Dendritic cell treated with granulocyte-macrophage colony-stimulating factor and Interleukin-4, amounts not matched to agents 40 ng/mL and 50 ng/mL, for 4 days (primary cell): ENCODE results near the gene SPSB3.

Experiments
- H3K27ac Mint-ChIP-seq: one replicate; pipeline ENCODE4 v1.8.0; 2022; ENCODE audit warnings: mild to moderate bottlenecking, mixed read lengths
- H3K27me3 Mint-ChIP-seq: one replicate; pipeline ENCODE4 v1.8.0; 2022; ENCODE audit warnings: mild to moderate bottlenecking, mixed read lengths
- H3K36me3 Mint-ChIP-seq: one replicate; pipeline ENCODE4 v1.8.0; 2022; ENCODE audit warnings: low read depth, mixed read lengths
- H3K4me1 Mint-ChIP-seq: one replicate; pipeline ENCODE4 v1.8.0; 2022; ENCODE audit warnings: low read depth, mixed read lengths
- H3K4me3 Mint-ChIP-seq: one replicate; pipeline ENCODE4 v1.8.0; 2022; ENCODE audit warnings: mild to moderate bottlenecking, moderate library complexity, mixed read lengths
- H3K9me3 Mint-ChIP-seq: one replicate; pipeline ENCODE4 v1.8.0; 2022; ENCODE audit warnings: mixed read lengths
- intact Hi-C: fragments of 100-400 bp; cut with micrococcal nuclease; formaldehyde crosslinking; loops from one replicate; pipeline ENCODE4 v1.15.0; 2022

Gene SPSB3

DNA sequence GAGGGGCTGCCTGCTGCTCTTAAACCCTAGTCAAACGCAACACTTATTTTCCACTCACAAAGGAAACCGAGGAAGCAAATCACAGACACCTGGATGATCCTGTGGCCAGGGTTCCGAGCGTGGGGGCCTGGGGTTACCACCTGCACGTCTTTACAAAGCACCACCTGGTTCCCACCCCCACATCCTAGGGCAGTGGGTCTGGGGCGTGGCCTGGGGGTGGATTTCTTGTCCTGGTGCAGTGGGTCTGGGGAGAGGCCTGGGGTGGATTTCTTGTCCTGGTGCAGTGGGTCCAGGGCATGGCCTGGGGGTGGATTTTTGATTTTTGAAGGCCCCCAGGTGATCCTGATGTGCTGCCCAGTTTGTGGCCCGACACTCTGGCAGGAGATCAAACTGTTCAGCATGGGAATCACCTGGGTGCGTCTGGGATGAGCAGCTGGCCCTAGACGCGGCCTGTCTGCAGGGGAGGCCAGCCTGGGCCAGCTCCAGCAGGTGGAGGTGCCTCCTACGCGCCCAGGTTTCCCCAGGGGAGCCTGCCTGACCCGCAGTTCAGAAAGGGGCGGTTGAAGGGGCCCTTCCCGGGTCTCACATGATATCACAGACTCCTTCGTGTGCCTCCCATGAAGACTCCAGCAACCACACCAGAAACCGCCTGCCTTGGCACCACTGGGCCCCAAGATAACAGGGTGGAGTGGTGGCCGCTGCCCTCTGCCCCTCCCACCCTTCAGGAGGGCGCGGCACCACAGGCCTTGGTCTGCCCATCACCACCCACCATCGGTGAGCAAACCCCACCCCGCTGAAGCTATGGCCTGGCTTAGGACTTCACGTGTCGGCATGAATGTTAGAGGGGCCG is 38.0 kb upstream of the SPSB3 start:
- Mint-ChIP-seq H3K36me3 (peaks cover 90% of the 10 kb centered on the region), H3K27me3 (no peaks in the 10 kb centered on the region), H3K4me1 (peaks cover 14% of the 10 kb centered on the region), H3K9me3 (no peaks in the 10 kb centered on the region), H3K4me3 (no peak overlapping the region), H3K27ac (no peak overlapping the region)
- intact Hi-C loops = no loop called here

DNA sequence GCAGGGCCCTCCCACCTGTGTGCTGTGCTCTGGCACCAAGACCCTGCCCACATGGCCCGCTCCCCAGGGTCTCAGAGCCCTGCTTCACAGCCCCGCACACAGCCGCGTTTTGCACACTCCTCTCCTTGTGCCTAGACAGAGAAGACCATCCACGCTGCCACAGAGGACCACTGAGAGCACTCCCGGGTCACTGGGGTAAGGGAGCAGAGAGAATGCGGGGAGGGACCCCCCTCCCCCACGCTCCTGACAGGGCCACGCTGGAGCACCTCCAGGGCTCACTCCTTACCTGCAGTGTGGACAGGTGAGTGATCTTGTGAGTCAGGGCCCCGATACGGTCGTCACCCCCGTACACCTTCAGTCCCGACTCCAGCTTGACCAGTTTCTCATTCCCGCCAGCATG is 37.2 kb upstream of the SPSB3 start:
- peaks cover 10% of the 10 kb centered on the region for H3K4me1 Mint-ChIP-seq
- H3K27me3 Mint-ChIP-seq = no peaks in the 10 kb centered on the region
- H3K27ac Mint-ChIP-seq = no peak overlapping the region
- H3K9me3 Mint-ChIP-seq = no peaks in the 10 kb centered on the region
- no peak overlapping the region for H3K4me3 Mint-ChIP-seq
- intact Hi-C loops = no loop called here
- H3K36me3 Mint-ChIP-seq = peaks cover 95% of the 10 kb centered on the region

DNA sequence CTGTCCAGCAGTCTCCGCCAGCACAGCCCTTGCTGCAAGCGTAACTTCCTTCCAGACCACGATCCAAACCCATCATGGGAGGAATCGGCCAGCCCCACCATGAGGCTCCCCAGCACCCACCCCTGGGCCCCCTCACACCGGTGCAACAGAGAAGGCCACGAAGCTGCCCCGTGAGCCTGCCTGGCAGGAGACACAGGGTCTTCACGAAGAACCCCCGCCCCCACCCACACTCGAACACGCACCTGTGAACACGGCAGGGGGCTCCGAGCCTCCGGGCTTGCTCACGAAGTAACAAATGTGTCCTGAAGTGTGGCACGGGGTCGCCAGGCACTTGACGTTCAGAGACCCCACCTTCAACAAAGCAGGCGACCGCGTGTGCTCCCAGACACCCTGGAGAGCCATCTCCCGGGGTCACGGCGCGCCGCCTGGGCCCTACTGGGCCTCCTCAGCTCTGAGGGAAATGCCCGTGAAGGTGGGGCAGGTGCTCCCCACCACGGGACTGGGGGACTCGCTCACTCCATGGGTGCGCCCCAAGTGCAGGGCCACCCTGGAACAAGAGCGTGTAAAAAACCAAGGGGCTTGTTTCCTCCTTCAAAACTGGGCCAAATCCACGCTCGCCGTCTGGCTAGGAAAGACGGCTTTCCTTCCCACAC is 36.6 kb upstream of the SPSB3 start:
- Mint-ChIP-seq H3K9me3 (no peaks in the 10 kb centered on the region), H3K27me3 (no peaks in the 10 kb centered on the region), H3K4me1 (peaks cover 4% of the 10 kb centered on the region), H3K27ac (no peak overlapping the region), H3K4me3 (no peak overlapping the region), H3K36me3 (peaks cover 95% of the 10 kb centered on the region)
- intact Hi-C loops = no loop called here

DNA sequence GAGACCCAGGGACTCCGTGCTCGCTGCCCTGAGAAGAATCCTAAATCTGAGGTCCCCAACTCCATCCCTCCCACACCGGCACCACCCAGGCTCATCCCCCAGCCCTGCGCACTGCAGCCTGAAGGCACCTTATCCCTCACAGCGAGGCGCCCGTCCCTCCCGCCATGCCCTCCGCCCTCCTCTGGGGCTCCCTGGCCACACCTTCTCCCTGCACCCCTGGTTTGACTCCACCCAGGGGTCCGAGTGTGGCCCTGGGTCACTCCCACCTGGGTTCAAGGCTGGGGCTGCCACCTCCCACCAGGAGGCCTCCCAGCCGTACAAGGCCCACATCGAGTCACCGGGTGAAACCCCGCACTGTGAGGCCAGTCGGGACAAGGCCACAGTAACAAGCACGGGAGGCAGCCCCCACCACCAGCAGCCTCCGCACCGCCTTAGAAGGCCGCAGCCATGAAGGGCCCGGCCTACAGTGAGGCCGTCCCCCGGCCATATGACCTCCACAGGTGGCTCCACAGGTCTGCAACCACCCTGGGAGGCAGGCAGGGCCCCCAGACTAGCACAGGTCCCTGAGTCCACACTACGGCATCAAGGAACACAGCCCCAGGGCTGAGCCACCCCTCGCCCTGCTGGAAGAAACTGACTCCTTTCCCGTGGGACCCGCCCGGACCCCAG is 36.0 kb upstream of the SPSB3 start:
- Mint-ChIP-seq H3K9me3 (no peaks in the 10 kb centered on the region), H3K4me1 (peaks cover 2% of the 10 kb centered on the region), H3K4me3 (no peak overlapping the region), H3K36me3 (peaks cover 97% of the 10 kb centered on the region), H3K27ac (no peak overlapping the region), H3K27me3 (no peaks in the 10 kb centered on the region)
- intact Hi-C loops = no loop called here

DNA sequence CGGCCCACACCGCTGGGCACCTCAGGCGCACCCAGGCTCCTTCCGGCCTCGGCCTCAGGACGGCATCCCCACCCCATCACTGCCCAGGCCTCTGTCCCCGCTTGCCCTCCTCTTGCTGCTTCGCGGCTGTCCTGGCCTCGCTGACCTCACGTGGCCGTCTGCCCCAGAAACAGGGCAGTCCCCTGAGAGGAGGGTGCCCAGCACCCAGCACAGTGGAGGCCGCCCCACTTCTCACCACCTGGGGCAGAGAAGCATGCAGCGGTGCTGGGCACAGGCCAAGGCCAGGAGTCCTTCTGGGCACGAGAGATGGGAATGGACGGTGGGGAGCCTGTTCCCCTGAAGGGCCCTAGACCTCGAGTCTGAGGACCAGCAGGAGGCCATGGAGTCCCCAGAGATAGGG is 35.3 kb upstream of the SPSB3 start:
- intact Hi-C loops = no loop called here
- Mint-ChIP-seq H3K9me3 (no peaks in the 10 kb centered on the region), H3K4me1 (peaks cover 8% of the 10 kb centered on the region), H3K27ac (no peak overlapping the region), H3K36me3 (peaks cover 100% of the 10 kb centered on the region), H3K4me3 (no peak overlapping the region), H3K27me3 (no peaks in the 10 kb centered on the region)

DNA sequence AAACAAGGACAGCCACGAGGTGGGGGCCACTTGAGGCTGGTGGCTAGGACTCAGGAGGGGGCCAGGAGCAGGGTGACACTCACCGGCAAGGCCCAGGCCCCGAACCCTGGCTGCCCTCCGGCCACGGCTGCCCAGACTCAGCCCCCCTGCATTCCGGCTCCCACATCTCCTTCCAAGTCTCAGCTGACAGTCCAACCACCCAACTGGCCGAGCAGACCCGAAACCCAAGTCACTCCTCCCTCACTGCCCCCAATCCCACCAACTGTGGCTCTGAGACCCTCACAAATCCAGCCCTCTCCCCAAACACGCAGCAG is 34.9 kb upstream of the SPSB3 start:
- peaks cover 9% of the 10 kb centered on the region for H3K4me1 Mint-ChIP-seq
- H3K27me3 Mint-ChIP-seq = no peaks in the 10 kb centered on the region
- H3K9me3 Mint-ChIP-seq = no peaks in the 10 kb centered on the region
- H3K36me3 Mint-ChIP-seq = peaks cover 100% of the 10 kb centered on the region
- no peak overlapping the region for H3K4me3 Mint-ChIP-seq
- H3K27ac Mint-ChIP-seq = no peak overlapping the region
- intact Hi-C loops = no loop called here

DNA sequence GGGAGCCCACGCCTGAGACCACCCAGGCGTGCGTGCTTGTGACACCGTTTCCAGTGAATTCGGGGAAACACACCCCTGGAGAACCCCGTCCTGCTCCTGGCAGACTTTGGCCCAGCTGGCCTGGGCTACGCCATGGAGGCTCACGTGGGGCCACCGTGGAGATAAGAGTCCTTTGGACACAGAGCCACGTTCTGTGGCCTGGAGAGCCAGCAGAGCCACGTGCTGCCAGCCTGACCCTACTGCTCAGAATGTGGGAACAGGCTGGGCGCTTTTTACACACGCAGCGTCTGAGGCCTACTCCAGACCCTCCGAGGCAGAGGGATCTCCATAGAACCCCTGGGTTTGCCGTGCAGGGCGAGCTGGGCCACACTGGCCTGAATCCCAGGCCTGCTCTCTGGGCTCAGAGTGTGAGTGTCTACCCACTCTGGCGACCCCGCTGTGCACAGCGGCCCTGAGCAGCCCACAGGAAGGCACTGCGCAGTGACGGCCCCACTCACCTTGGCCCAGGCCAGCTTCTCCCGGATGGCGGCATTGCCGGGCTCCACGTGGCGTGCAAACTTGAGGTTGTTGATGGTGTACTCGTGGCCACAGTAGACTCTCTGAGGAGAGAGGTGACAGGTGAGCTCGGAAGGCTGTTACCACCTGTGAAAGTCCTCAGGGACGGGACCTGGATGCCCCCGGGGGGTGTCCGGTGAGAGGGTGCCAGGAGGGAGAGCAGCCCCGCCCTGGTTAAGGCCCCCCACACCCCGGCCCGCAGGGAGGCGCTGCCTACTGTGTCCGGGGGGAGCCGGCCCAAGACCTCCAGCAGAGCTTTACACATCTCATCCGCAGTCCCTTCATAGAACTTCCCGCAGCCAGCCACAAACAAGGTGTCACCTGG is 34.3 kb upstream of the SPSB3 start:
- Mint-ChIP-seq H3K9me3 (no peaks in the 10 kb centered on the region), H3K4me3 (no peak overlapping the region), H3K36me3 (peaks cover 100% of the 10 kb centered on the region), H3K4me1 (peaks cover 9% of the 10 kb centered on the region), H3K27ac (no peak overlapping the region), H3K27me3 (no peaks in the 10 kb centered on the region)
- intact Hi-C loops = no loop called here

DNA sequence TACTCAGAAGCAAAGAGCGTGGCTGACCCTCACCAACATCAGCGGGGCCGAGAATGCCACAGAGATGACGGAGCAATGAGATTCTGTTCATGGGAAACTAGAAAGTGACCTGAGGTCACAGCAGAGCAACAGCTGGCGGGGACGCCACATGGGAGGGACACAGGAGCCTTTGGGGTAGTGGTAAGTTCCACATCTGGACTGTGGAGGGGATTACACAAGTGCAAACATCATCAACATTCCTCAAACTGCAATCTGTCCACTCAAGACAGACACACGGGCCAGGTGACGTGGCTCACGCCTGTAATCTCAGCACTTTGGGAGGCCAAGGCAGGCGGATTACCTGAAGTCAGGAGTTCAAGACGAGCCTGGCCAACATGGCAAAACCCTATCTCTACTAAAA is 33.1 kb upstream of the SPSB3 start:
- Mint-ChIP-seq H3K27ac (no peak overlapping the region), H3K4me3 (no peak overlapping the region)

DNA sequence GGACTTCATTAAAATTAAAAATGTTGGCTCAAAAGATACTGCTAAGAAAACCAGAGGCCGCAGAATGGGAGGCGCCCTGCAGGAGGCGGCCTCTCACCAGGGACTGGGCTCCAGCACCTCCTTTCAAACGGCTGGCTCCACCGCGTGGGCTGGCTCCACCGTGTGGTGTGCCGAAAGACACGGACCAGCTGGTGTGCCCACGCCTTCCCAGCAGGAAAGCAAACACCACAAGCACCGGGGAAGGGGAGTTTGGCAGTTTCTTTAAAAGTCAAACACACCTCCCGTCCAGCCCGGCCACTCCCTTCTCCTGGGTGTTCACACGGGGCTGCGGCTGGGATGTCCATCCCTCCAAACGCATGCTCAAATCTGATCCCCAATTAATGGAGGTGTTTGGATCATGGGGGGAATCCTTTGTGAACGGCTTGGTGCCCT is 30.4 kb upstream of the SPSB3 start:
- Mint-ChIP-seq H3K4me1 (peaks cover 9% of the 10 kb centered on the region), H3K4me3 (no peak overlapping the region), H3K36me3 (peaks cover 100% of the 10 kb centered on the region), H3K9me3 (no peaks in the 10 kb centered on the region), H3K27ac (no peak overlapping the region), H3K27me3 (no peaks in the 10 kb centered on the region)
- intact Hi-C loops = no loop called here

More for the DNA sequence above, 33.1 kb upstream of the SPSB3 start:
- Mint-ChIP-seq H3K4me1 (peaks cover 9% of the 10 kb centered on the region), H3K27me3 (no peaks in the 10 kb centered on the region), H3K36me3 (peaks cover 100% of the 10 kb centered on the region), H3K9me3 (no peaks in the 10 kb centered on the region)
- intact Hi-C loops = no loop called here

DNA sequence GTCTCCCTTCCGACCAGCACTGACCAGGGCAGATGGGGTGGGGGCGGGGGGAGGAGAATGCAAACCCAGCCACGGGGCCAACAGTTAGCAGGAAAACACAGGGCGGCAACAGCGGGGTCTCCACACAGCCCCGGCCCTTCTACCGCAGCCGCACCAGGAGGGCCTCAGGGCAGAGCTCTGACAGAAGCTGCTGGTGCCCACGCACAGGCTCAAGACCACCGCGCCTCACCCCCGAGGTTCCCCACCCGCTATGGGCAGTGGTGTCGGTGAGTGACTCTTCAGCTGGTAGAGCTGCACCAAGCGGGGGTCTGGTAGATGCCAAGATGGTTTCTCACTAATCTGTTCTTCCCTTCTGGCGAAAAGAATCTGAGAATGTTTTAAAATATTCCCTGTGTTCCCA is 28.2 kb upstream of the SPSB3 start:
- Mint-ChIP-seq H3K27ac (no peak overlapping the region), H3K36me3 (peaks cover 100% of the 10 kb centered on the region), H3K4me3 (no peak overlapping the region), H3K9me3 (no peaks in the 10 kb centered on the region), H3K4me1 (peaks cover 9% of the 10 kb centered on the region), H3K27me3 (no peaks in the 10 kb centered on the region)
- intact Hi-C loops = no loop called here

DNA sequence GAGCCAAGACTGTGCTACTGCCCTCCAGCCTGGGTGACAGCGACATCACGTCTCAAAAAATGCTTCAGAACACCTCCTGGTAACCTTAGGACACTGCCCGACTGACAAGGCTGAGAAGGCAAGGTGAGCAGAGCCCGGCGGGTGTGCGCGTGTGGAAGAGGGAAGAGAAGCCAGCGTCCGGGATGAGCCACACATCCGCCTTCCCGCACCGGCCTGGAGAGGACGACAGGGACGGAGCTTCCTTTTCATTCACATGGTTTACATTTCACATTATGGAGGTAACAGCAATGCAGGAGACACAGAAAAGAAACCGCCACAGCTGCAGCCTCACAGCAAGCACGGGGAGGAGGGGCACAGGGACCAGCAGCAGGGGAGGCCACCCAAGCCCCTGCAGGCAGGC is 27.7 kb upstream of the SPSB3 start:
- intact Hi-C loops = no loop called here
- Mint-ChIP-seq H3K27ac (no peak overlapping the region), H3K4me1 (peaks cover 9% of the 10 kb centered on the region), H3K4me3 (no peak overlapping the region), H3K27me3 (no peaks in the 10 kb centered on the region), H3K36me3 (peaks cover 100% of the 10 kb centered on the region), H3K9me3 (no peaks in the 10 kb centered on the region)

DNA sequence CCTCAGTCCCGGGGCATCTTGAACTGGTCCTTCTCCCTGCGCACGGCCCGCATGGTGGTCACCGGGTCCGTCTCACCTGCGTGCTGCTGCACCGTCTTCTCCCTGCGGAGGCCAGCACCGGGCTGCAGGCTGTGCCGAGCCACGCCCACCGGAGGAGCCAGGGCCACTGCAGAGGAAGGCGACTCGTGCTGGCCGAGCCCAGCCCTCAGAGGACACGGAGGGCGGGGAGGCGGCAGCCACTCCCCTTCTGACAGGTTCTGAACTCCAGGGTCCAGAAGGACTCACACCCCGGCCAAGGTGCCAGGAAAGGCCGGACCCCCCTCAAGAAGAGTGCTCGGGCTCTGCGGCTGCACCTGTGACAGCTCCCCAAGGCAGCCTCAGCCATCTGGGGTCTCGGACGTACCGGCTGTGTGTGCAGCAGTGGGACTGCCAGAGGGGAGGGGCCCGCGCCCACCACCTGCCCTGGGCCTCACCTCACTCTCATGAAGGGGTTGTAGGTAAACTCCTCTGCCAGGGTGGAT is 27.0 kb upstream of the SPSB3 start:
- Mint-ChIP-seq H3K36me3 (peaks cover 100% of the 10 kb centered on the region), H3K4me1 (peaks cover 9% of the 10 kb centered on the region), H3K27ac (no peak overlapping the region), H3K4me3 (no peak overlapping the region), H3K27me3 (no peaks in the 10 kb centered on the region), H3K9me3 (no peaks in the 10 kb centered on the region)
- intact Hi-C loops = no loop called here

DNA sequence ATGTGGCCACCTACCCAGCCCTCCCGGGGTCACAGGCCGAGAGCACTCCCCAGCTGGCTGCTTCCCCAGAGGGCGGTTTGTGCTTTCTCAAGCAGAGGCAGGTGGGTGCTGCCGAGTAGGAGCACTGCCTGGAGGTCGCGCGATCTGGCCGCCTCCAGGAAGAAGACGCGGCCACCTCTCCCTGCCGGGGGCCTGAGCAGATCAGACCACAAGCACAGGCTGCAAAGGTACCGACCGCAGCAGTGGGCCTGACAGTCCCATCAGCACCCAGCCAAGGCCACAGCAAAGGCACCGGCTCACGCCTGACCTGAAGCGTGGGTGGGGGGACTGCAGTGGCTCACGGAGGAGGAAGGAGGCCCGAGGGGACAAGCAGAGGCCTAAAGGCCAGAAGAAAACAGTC is 26.3 kb upstream of the SPSB3 start:
- intact Hi-C loops = no loop called here
- H3K36me3 Mint-ChIP-seq = peaks cover 98% of the 10 kb centered on the region
- H3K4me1 Mint-ChIP-seq = peaks cover 9% of the 10 kb centered on the region
- H3K27ac Mint-ChIP-seq = no peak overlapping the region
- H3K4me3 Mint-ChIP-seq = no peak overlapping the region
- H3K27me3 Mint-ChIP-seq = no peaks in the 10 kb centered on the region
- no peaks in the 10 kb centered on the region for H3K9me3 Mint-ChIP-seq
